WERI-Rb-1 (cell line): ENCODE data around the gene PLXNA4.

ENCODE experiments used
- DNase-seq: peaks from one replicate; pipeline ENCODE4 v3.0.0-alpha.2; 2020
- H3K27ac ChIP-seq: fragments of 250-450 bp; sonication (Bioruptor Pico); 2 replicates; pipeline ENCODE4 v1.5.1; 2020; ENCODE audit warnings: mild to moderate bottlenecking, moderate library complexity
- H3K27me3 ChIP-seq: fragments of 250-450 bp; sonication (Bioruptor Pico); 2 replicates; pipeline ENCODE4 v1.5.1; 2021; ENCODE audit warnings: mild to moderate bottlenecking, low read depth, moderate library complexity; ENCODE audit not compliant: insufficient read depth, severe bottlenecking
- H3K36me3 ChIP-seq: fragments of 250-450 bp; sonication (Bioruptor Pico); 2 replicates; pipeline ENCODE4 v1.5.1; 2020; ENCODE audit warnings: mild to moderate bottlenecking, moderate library complexity
- H3K4me3 ChIP-seq: 2 replicates; pipeline ENCODE4 v1.5.1; 2011; ENCODE audit warnings: low read depth, mild to moderate bottlenecking, control low read depth, low read length
- H3K9me3 ChIP-seq: fragments of 250-450 bp; sonication (Bioruptor Pico); 2 replicates; pipeline ENCODE4 v1.5.1; 2021; ENCODE audit warnings: mild to moderate bottlenecking, moderate library complexity; ENCODE audit not compliant: severe bottlenecking
- CTCF ChIP-seq: IDR thresholded peaks from 2 replicates; pipeline ENCODE4 v1.5.1; 2011; ENCODE audit warnings: low read depth, mild to moderate bottlenecking, control low read depth, inconsistent platforms, low read length

Gene PLXNA4

GRCh38 chr7:132161533-132161915, 414.7 kb downstream of the PLXNA4 start:
- no peaks in the 10 kb centered on the region for H3K36me3 ChIP-seq
- TF ChIP-seq CTCF = no peak

GRCh38 chr7:132160611-132161532, 415.4 kb downstream of the PLXNA4 start:
- H3K36me3 ChIP-seq = no peaks in the 10 kb centered on the region
- H3K4me3 ChIP-seq = no peak overlapping the region
- no peaks in the 10 kb centered on the region for H3K27me3 ChIP-seq
- no peak for DNase-seq
- peak; percentile 22; the same call in 1 of the 2 replicates for TF ChIP-seq CTCF
- no peaks in the 10 kb centered on the region for H3K9me3 ChIP-seq
- no peak overlapping the region; the same call in 1 of the 2 replicates for H3K27ac ChIP-seq

More at GRCh38 chr7:132161533-132161915, 414.7 kb downstream of the PLXNA4 start:
- no peak for DNase-seq
- no peak overlapping the region for H3K4me3 ChIP-seq
- H3K27ac ChIP-seq = no peak overlapping the region
- no peaks in the 10 kb centered on the region for H3K27me3 ChIP-seq
- no peaks in the 10 kb centered on the region for H3K9me3 ChIP-seq

- Histone ChIP-seq H3K27ac (peak overlapping the region; percentile 74), H3K27me3 (no peaks in the 10 kb centered on the region), H3K36me3 (no peaks in the 10 kb centered on the region)
Observed at GRCh38 chr7:132158841-132159240, 417.4 kb downstream of the PLXNA4 start.

GRCh38 chr7:132158166-132158565, 418.1 kb downstream of the PLXNA4 start:
- DNase-seq = peak; percentile 87
- H3K4me3 ChIP-seq = no peak overlapping the region
- H3K36me3 ChIP-seq = no peaks in the 10 kb centered on the region
- no peaks in the 10 kb centered on the region for H3K9me3 ChIP-seq
- no peak for TF ChIP-seq CTCF
- H3K27me3 ChIP-seq = no peaks in the 10 kb centered on the region
- H3K27ac ChIP-seq = peak overlapping the region; percentile 77

More at GRCh38 chr7:132158841-132159240, 417.4 kb downstream of the PLXNA4 start:
- no peak for DNase-seq
- H3K9me3 ChIP-seq = no peaks in the 10 kb centered on the region
- no peak overlapping the region for H3K4me3 ChIP-seq
- no peak for TF ChIP-seq CTCF

GRCh38 chr7:132155715-132156114, 420.6 kb downstream of the PLXNA4 start:
- no peak for TF ChIP-seq CTCF
- no peaks in the 10 kb centered on the region for H3K27me3 ChIP-seq
- DNase-seq = no peak
- H3K9me3 ChIP-seq = no peaks in the 10 kb centered on the region
- H3K36me3 ChIP-seq = no peaks in the 10 kb centered on the region
- no peak overlapping the region for H3K27ac ChIP-seq
- H3K4me3 ChIP-seq = no peak overlapping the region
